ENCODE results near the gene MLLT1. TPM values are rescaled to one million over a fixed set of nuclear protein-coding genes. Genes with fewer than 3 reads are reported as not detected.
A peak's percentile ranks its signal among the peaks of the same experiment; 100 is the strongest.

The MLLT1 gene
- total RNA-seq, 1 experiment from 2014 or later = 5.8 TPM

DNA sequence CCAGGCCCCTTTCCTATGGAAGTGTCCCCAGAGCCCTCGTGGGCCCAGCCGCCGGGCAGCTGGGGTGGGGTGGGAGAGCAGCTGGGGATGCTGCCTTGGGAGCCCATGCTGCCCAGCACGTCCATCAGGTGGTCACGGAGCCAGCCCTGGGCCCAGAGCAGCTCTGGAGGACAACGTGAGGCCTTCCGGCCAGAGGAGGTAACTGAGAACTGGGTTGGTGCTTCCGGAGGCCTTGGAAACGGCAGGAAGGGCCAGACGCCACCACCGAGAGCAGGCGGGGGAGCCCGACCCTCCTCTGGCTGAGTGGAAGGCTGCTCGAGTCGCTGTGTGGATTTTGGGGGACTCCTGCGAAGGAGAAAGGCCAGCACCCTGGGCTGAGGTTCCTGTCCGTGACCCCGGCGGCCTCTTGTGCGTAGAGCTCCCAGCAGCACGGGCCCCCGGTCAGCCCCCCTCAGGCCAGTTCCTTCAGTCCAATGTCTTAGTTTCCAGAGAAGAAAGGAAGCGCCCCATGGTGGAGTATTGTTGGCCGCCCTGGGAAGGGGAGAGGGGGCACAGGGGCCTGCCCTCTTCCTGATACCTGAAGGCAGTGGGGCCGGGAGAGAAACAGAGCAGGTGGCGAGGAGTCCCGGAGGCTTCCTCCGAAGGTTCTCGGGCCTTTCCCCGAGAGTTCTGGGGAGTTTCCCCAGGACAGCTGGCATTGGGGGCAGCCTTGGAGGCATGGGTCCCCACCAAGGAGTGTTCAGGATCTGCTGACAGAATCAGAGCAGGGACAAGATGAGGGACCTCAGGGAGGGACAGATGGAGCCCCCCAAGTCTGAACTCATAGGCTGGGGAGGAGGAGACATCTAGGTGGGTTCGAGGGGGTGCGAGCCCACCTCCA, 68.8 kb downstream of the MLLT1 start:
- in situ Hi-C loops (cut with HindIII; ENCODE audit: low pct_unique_long_range_greater_than_20kb, low sequenced_read_pairs) = no loop called here
- no peak for DNase-seq (ENCODE audit: low read depth, low spot score)

DNA sequence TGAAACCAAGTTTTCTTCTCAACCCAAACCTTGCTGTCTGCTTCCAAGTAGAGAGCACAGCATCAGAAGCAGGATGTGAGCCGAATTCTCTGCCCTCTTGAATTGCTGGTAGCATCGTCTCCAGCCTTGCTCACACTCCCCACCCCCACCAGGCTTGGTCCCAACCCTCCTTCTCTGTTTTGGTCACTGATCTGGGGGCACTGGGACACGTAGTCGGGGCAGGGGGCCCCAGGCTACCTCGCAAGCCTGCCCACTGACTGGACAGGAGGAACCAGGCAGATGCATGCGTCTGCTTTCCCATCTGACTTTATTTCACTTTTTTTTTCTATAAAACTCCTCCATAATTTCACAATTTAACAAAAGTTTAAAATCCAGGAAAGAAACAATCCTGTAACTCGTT, 69.7 kb downstream of the MLLT1 start:
- in situ Hi-C loops (cut with HindIII; ENCODE audit: low pct_unique_long_range_greater_than_20kb, low sequenced_read_pairs) = no loop called here
- no peak for DNase-seq (ENCODE audit: low read depth, low spot score)

DNA sequence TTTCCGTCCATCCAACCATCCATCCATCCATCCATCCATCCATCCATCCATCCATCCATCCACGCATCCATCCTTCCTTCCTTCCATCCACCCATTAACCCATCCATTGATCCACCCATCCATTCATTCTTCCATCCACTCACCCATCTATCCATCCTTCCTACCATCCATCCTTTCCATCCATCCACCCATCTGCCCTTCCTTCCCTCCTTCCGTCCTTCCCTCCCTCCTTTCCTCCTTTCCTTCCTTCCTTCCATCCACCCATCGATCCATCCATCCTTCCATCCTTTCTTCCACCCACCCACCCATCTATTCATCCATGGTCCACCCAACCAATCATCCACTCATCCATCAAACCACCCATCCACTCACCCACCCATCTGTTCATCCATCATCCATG, 70.1 kb downstream of the MLLT1 start:
- DNase-seq (ENCODE audit: low read depth, low spot score) = no peak
- in situ Hi-C loops (cut with HindIII; ENCODE audit: low pct_unique_long_range_greater_than_20kb, low sequenced_read_pairs) = no loop called here

DNA sequence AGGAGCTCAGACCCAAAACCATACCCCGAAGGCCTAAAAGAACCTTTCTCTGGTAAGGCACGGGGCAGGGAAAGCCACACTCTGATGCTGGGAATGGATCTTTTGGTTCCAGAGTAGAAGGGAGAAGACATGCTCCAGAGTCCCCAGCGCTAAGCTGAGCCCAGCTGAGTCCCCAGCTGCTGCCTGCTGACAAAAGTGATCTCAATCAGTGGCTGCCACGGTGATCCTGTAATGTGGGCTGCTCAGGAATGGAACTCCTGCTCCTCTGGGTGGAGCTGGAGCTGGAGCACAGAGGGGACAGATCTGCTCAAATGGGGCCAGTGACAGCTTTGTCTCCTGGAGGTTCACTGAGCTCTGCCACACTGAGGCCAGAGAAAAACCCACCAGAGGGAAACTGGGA, 70.5 kb downstream of the MLLT1 start:
- DNase-seq (ENCODE audit: low read depth, low spot score) = no peak
- in situ Hi-C loops (cut with HindIII; ENCODE audit: low pct_unique_long_range_greater_than_20kb, low sequenced_read_pairs) = no loop called here

DNA sequence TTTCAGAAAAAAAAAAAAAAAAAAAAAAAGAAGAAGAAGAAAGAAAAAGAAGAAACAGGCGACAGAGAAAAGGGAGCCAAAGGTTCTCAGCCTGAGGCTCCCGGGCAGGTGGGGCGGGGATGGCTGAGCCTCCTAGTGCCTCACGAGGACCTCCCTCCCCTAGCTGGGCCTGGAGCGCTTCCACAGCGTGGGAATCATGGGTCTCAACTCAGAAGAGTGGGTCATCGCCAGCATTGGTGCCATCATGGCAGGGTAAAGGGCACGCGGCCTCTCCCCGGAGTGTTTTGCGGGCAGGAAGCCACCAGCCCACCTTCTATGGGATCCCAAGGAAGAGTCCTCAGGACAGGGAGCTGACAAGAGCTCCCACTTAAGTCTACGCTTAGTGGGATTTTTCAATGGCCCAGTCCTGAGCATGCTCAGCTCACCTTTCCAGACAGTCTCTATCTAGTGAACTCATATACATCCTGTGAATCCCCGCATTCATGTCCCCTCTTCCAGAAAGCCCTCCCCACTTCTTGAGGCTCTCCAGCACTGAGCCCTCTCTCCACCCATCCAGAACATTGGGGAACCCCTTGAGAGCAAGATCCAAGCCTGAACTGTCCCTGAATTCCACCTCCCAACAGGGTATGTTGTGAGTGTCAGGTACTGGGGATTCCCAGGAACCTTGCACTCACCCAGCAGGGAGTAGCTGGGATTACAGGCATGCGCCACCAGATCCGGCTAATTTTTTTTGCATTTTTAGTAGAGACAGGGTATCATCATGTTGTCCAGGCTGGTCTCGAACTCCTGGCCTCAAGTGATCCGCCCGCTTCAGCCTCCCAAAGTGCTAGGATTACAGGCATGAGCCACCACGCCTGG, 74.7 kb downstream of the MLLT1 start:
- in situ Hi-C loops (cut with HindIII; ENCODE audit: low pct_unique_long_range_greater_than_20kb, low sequenced_read_pairs) = no loop called here
- DNase-seq (ENCODE audit: low read depth, low spot score) = no peak

DNA sequence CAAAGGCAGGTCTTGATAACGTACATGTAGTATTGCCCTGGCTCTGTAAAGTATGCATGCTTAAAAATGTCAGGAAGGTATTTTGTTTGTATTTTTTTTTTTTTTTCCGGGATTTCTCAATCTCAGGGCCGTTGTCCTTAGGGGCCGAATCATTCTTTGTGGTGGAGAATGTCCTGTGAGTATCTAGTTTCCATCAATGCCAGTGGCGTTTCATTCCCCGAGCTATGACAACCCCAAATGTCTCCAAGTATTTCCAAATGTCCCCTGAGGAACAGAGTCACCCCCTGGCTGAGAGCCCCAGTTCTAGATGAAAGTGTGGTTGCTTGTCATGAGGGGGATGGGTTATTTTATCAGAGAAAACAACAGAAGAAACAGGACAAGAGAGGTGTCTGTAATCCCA, 75.6 kb downstream of the MLLT1 start:
- in situ Hi-C loops (cut with HindIII; ENCODE audit: low pct_unique_long_range_greater_than_20kb, low sequenced_read_pairs) = no loop called here
- DNase-seq (ENCODE audit: low read depth, low spot score) = no peak

DNA sequence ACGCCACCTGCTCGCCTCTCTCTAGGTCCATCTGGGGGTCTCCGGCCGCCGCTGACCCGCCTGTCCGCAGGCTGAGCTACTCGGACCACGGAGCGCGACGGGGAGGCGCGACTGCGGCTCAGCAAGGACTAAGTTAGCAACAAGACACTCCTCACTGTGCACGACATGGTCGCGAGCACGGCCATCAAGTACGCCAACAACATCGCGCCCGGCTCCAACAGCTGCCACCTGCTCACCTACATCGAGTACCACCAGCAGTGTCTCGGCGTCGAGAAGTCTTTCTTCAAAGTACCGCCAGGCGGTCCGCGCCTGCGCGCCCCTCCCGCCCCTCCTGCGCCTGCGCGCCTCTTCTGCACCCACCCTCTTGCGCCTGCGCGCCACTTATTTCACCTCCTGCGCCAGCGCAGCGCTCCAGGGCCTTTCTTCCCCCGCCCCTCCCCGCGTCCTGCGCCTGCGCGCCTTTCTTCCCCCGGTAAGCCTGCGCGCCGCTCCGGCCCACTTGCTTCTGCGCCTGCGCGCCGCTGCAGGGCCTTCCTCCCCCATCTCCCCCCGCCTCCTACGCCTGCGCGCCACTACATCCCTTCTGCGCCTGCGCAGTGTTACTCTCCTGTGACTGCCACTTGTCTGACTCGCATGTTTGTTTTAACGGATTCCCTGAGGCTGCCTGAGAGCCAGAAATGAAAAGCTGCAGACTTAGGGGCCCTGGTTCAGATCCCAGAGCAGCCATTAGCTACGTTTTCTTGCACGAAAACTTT, 80.4 kb downstream of the MLLT1 start:
- in situ Hi-C loops (cut with HindIII; ENCODE audit: low pct_unique_long_range_greater_than_20kb, low sequenced_read_pairs) = no loop called here
- DNase-seq (ENCODE audit: low read depth, low spot score) = peak; percentile 98

DNA sequence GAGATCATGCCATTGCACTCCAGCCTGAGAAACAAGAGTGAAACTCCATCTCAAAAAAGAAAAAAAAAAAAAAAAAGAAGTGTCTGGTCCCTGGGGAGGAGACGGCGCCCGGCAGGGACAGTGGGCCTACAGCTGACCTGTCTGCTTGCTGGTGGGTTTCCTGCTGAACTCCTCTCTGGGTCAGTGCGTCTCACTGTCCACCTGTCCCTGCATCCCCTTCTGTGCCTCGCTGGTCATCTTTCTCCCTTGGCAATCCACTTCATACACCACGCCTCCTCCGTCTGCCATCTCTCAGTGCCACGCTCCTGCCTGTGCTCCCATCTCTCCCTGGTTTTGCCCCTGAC, 80.9 kb downstream of the MLLT1 start:
- in situ Hi-C loops (cut with HindIII; ENCODE audit: low pct_unique_long_range_greater_than_20kb, low sequenced_read_pairs) = no loop called here
- DNase-seq (ENCODE audit: low read depth, low spot score) = no peak

DNA sequence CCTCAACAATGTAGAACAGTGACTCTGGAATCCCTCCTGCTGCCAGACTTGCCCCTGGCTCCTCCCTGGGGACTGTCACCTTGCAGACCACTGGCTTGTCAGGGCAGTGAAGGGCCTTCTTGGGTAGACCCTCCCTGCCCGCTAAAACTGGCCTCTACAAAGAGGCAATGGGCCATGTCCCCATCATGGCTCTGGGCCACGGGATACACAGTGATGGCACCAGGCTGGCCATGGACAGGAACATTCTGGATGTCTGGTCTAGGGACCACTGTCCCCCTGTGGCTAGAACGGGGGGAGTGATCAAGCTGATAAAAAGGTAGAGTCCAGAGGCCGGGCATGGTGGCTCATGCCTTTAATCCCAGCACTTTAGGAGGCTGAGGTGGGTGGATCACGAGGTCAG, 83.4 kb downstream of the MLLT1 start:
- DNase-seq (ENCODE audit: low read depth, low spot score) = no peak
- in situ Hi-C loops (cut with HindIII; ENCODE audit: low pct_unique_long_range_greater_than_20kb, low sequenced_read_pairs) = no loop called here

DNA sequence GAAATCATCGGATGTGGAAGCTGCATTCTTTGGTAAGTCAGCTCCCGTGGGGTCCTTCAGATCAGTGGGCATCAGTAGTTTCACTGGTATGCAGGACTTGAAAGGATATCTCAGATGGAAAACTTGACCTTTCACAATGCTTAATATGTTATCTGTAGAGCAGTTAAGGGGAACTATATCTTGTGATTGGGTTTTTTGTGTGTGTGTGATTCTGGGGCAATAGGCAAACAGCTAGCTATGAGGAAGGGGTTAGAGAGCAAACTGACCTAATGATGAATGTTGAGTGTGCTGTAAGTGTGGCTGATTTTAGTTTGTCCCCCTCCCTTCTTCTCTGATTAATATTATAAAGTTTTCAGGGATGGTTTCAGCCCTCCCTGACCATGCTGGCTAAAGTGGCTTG, 91.0 kb downstream of the MLLT1 start:
- no peak for DNase-seq (ENCODE audit: low read depth, low spot score)
- in situ Hi-C loops (cut with HindIII; ENCODE audit: low pct_unique_long_range_greater_than_20kb, low sequenced_read_pairs) = no loop called here

DNA sequence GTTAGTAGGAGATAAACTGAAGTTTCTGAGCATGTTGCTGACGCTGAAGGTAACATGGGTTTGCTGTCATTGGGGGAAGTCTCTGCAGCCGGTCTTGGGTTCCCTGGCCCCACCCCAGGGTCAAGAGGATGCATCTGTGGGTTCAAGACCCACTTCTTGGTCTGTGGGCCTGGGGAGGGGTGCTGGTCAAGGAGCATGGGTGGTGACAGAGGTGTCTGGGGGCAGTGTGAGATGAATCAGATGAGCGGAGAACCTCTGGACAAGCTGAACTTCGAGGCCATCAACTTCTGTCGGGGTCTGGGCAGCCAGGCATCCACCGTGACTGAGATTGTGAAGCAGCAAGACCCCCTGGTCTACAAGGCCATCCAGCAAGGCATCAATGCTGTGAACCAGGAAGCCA, 92.4 kb downstream of the MLLT1 start:
- in situ Hi-C loops (cut with HindIII; ENCODE audit: low pct_unique_long_range_greater_than_20kb, low sequenced_read_pairs) = no loop called here

DNA sequence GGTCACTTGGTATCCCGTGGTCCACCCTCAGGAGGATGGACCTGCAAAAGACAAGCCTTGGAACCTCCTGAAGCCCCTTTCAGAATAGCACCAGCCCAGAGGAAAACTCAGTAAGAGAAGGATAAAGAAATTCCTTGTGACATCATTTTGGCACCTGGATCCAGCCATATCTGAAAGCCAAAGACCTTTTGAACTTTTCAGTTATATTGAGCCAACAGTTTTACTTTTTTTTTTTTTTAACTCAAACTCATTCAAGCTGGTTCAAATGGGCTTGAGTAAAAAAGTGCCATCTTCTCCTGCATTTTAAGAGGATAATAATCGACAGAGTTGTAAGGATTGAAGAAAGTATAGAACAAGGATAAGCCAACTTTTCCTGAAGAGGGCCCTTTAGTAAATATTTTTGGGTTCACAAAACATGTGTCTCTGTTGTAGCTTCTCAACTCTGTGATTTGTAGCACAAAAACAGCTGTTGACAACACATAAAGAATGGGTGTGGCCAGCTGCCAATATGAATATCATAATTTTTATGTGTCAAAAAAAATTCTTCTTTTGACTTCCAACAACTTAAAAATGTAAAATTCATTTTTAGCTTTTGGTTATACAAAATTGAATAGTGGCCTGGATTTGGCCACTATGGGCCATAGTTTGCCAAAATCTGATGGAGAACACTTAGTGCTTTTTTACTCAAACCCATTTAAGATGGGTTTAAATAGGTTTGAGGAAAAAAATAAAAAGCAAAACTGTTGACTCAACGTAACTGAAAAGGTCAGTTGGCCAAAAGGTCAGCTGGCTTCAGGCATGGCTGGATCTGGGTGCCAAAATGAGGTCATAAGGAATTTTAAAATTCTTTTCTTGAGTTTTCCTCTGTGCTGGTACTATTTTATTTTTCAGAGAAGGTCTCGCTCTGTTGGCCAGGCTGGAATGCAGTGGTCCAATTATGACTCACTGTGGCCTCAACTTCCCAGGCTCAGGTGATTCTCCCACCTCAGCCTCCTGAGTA, 93.6 kb downstream of the MLLT1 start:
- in situ Hi-C loops (cut with HindIII; ENCODE audit: low pct_unique_long_range_greater_than_20kb, low sequenced_read_pairs) = no loop called here
- no peak for DNase-seq (ENCODE audit: low read depth, low spot score)

More for the DNA sequence above, 92.4 kb downstream of the MLLT1 start:
- no peak for DNase-seq (ENCODE audit: low read depth, low spot score)

DNA sequence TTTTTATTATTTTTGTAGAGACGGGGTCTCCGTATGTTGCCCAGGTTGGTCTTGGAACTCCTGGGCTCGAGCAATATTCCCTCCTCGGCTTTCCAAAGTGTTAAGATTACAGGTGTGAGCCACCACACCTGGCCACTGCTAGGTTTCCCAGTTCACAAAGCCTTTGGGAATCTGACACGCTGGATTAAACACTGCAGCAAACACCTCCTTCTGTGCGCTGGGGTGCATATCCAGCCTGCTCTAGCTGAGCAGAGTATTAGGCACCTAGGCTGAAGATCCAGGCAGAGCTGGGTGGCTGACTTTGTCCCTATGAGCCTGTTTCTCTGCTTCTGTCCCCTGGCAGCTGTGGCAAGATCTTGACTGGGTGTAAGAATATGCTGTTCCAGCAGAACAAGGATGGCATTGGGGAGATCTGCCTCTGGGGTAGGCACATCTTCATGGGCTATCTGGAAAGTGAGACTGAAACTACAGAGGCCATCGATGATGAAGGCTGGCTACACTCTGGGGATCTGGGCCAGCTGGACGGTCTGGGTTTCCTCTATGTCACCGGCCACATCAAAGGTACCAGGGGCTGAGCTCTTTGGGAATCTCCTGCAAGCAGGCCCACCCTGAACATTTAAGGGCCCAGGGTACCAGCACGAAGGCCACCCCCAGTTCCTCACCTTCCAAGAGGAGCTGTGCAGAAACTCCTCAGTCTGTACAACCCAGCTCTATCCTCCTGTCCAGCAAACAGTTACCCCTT, 94.5 kb downstream of the MLLT1 start:
- no peak for DNase-seq (ENCODE audit: low read depth, low spot score)
- in situ Hi-C loops (cut with HindIII; ENCODE audit: low pct_unique_long_range_greater_than_20kb, low sequenced_read_pairs) = no loop called here

DNA sequence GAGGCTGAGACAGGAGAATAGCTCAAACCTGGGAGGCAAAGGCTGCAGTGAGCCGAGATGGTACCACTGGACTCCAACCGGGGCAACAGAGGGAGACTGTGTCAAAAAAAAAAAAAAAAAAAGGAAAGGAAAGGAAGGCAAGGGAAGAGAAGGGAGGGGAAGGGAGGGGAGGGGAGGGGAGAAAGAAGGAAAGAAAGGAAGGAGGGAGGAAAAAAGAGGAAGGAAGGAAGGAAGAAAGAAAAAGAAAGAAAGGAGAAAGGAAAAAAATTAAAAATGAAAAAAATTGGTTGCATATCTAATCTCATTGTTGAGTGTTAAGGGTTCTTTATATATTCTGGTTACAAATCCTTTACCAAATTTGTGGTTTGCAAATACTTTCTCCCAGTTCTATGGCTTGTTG, 98.7 kb downstream of the MLLT1 start:
- in situ Hi-C loops (cut with HindIII; ENCODE audit: low pct_unique_long_range_greater_than_20kb, low sequenced_read_pairs) = no loop called here
- DNase-seq (ENCODE audit: low read depth, low spot score) = no peak

DNA sequence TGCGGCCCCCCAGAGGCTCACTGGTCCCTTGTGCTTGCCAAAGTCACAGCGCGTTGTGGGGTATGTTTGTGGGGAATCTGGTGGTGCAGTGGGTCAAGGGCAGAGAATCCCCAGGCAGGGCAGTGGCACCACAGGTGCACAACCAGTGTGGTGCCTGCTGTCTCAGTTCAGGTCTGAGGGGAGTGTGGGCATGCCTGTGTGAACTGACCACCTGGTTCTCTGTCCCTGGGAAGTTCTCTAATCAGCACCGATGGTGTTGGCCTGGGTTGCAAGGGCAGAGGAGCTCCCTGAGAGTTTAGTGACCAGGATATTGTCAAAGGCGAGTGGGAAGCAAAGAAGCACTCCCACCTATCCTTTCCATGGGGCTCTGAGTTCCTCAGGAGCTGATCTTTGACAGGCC, 106.6 kb downstream of the MLLT1 start:
- DNase-seq (ENCODE audit: low read depth, low spot score) = no peak
- in situ Hi-C loops (cut with HindIII; ENCODE audit: low pct_unique_long_range_greater_than_20kb, low sequenced_read_pairs) = no loop called here

DNA sequence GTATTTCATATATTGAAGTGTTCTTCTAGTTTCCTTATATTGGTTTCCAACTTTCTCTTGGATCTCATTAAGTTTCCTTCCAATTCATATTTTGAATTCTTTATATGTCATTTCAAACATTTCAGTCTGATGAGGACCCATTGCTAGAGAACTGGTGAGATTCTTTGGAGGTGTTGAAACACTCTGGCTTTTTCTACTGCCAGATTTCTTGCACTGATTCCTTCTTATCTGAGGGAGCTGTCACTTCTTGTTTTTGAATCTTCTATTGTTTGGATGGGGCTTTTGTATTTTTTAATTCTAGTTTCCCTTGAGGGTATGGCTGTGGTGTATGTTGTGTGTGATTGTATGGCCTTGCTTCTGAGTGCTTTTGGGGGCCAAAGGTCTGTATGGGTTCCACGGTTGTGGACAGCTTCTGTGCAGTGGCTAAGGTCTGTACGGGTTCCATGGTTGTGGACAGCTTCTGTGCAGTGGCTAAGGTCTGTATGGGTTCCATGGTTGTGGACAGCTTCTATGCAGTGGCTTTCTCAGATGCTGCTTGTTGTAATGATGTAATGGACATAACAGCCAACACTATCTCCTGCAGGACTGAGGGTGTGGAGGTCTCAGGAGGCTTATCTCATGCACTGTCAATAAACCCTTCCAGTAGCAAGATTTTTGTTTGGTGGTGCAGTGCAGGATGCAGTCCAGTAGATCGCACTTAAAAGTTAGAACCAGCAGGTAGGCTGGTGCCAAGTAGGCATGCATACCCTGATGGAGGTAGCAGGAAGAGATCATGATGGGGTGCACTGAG, 107.5 kb downstream of the MLLT1 start:
- DNase-seq (ENCODE audit: low read depth, low spot score) = no peak
- in situ Hi-C loops (cut with HindIII; ENCODE audit: low pct_unique_long_range_greater_than_20kb, low sequenced_read_pairs) = no loop called here
